HCT116 (cell line): Measurements from ENCODE around the gene CCR2. TPM values are rescaled to one million over a fixed set of nuclear protein-coding genes. Genes with fewer than 3 reads are reported as not detected.

Experiments used
- ATAC-seq: fragments of 200-7000 bp; cut with Tn5 transposase; 2 replicates; pipeline ENCODE4 v1.9.1; 2020; ENCODE audit warnings: mild to moderate bottlenecking, moderate library complexity
- BruUV-seq: library from RNA; stranded (reverse); fragments of 400-500 nt; replicated peaks from 2 replicates; lab custom pipeline; 2021; lab: Mats Ljungman, UMichigan
- CTCF ChIA-PET: fragments of 300-600 bp; sonication (Branson Sonifier 250); formaldehyde crosslinking; loops from one replicate; lab custom pipeline; 2021; ENCODE audit warnings: antibody characterized with exemption; lab: Charles Lee
- POLR2A ChIA-PET: fragments of 300-600, 350-600 bp; sonication (Branson Sonifier 250); formaldehyde crosslinking; loops from one replicate; lab custom pipeline; 2021; ENCODE audit warnings: antibody characterized with exemption; lab: Charles Lee
- RAD21 ChIA-PET, 2 experiments: fragments of 300-600 bp; sonication (Branson Sonifier 250); formaldehyde crosslinking; loops; one replicate each; lab custom pipeline; 2023; ENCODE audit warnings: low total read pairs in 2 of 2; ENCODE audit not compliant: uncharacterized antibody in 2 of 2, unreplicated experiment in 2 of 2, low non-redundant PET in 1 of 2; lab: Charles Lee
- DNase-seq: peaks from one replicate; pipeline ENCODE4 v3.0.0-alpha.2; 2010; ENCODE audit warnings: low read depth, low spot score
- H2AFZ ChIP-seq: fragments of 200-600 bp; shearing (Covaris generic), sonication (generic); 2 replicates; pipeline ENCODE4 v1.6.1; 2017; ENCODE audit warnings: low read depth, mixed run types, mixed read lengths, antibody characterized with exemption, low read length; ENCODE audit not compliant: poor library complexity, severe bottlenecking
- H3K27ac ChIP-seq: 2 replicates; pipeline ENCODE4 v1.5.1; 2012; ENCODE audit warnings: low read depth, low read length
- H3K27me3 ChIP-seq: fragments of 200-600 bp; sonication (generic); 2 replicates; pipeline ENCODE4 v1.6.1; 2016; ENCODE audit warnings: mixed run types, low read length, mixed read lengths; ENCODE audit not compliant: insufficient read depth
- H3K36me3 ChIP-seq, 2 experiments: fragments of 200-500 bp in 1 of 2; fragments of 200-600 bp in 1 of 2; sonication (Bioruptor generic) in 1 of 2; sonication (generic) in 1 of 2; 2 replicates each; pipeline versions ENCODE4 v1.5.1 to v1.6.1; 2014 to 2016; ENCODE audit warnings: low read length in 2 of 2, inconsistent platforms in 1 of 2, mixed read lengths in 1 of 2, mixed run types in 1 of 2; ENCODE audit not compliant: insufficient read depth in 2 of 2, control insufficient read depth in 1 of 2
- H3K4me1 ChIP-seq, 2 experiments: fragments of 200-600 bp in 1 of 2; sonication (generic) in 1 of 2; 2 replicates each; pipeline versions ENCODE4 v1.5.1 to v1.6.1; 2012 to 2017; ENCODE audit warnings: low read length in 2 of 2, inconsistent platforms in 1 of 2, mild to moderate bottlenecking in 1 of 2, mixed read lengths in 1 of 2, mixed run types in 1 of 2, moderate library complexity in 1 of 2; ENCODE audit not compliant: insufficient read depth in 2 of 2, control insufficient read depth in 1 of 2
- H3K4me2 ChIP-seq: fragments of 200-600 bp; sonication (generic); 2 replicates; pipeline ENCODE4 v1.6.1; 2017; ENCODE audit warnings: mixed run types, low read length, mixed read lengths
- H3K4me3 ChIP-seq, 2 experiments: fragments of 200-600 bp in 1 of 2; sonication (generic) in 1 of 2; replicated peaks in 1 of 2; 2 replicates each; pipeline ENCODE4 v1.5.1; 2011 to 2016; ENCODE audit warnings: low read length in 2 of 2, control low read depth in 1 of 2, low read depth in 1 of 2, mild to moderate bottlenecking in 1 of 2, mixed read lengths in 1 of 2, mixed run types in 1 of 2
- H3K79me2 ChIP-seq: fragments of 200-600 bp; sonication (generic); 2 replicates; pipeline ENCODE4 v1.6.1; 2017; ENCODE audit warnings: mild to moderate bottlenecking, mixed run types, low read length, moderate library complexity, mixed read lengths; ENCODE audit not compliant: insufficient read depth
- H3K9ac ChIP-seq: fragments of 200-600 bp; sonication (generic); 2 replicates; pipeline ENCODE4 v1.6.1; 2016; ENCODE audit warnings: low read length, mixed read lengths
- H3K9me2 ChIP-seq: fragments of 200-600 bp; sonication (generic), shearing (Covaris generic); 2 replicates; pipeline ENCODE4 v1.6.1; 2017; ENCODE audit warnings: mixed run types, mild to moderate bottlenecking, moderate library complexity; ENCODE audit not compliant: insufficient read depth
- H3K9me3 ChIP-seq, 2 experiments: fragments of 200-500 bp in 1 of 2; fragments of 200-600 bp in 1 of 2; sonication (Bioruptor generic) in 1 of 2; sonication (generic) in 1 of 2; 2 replicates each; pipeline ENCODE4 v1.6.1; 2014 to 2017; ENCODE audit warnings: low read length in 2 of 2, mixed read lengths in 2 of 2, inconsistent platforms in 1 of 2, low read depth in 1 of 2, mild to moderate bottlenecking in 1 of 2, mixed run types in 1 of 2, moderate library complexity in 1 of 2; ENCODE audit not compliant: control insufficient read depth in 1 of 2, insufficient read depth in 1 of 2
- H4K20me1 ChIP-seq: fragments of 200-600 bp; sonication (generic), shearing (Covaris generic); 2 replicates; pipeline ENCODE4 v1.6.1; 2017; ENCODE audit warnings: mixed run types, mild to moderate bottlenecking, moderate library complexity; ENCODE audit not compliant: insufficient read depth
- ATF3 ChIP-seq: IDR thresholded peaks from 2 replicates; pipeline ENCODE4 v1.6.1; 2012
- CBX3 ChIP-seq: IDR thresholded peaks from 2 replicates; pipeline ENCODE4 v1.6.1; 2012; ENCODE audit warnings: low read depth
- CEBPB ChIP-seq: IDR thresholded peaks from 2 replicates; pipeline ENCODE4 v1.6.1; 2012; ENCODE audit warnings: low read depth
- CTCF ChIP-seq, 3 experiments: fragments of 200-600 bp in 1 of 3; sonication (generic) in 1 of 3; IDR thresholded peaks in 2 of 3; conservative IDR thresholded peaks in 1 of 3; 2 replicates each; pipeline ENCODE4 v1.5.1; 2012 to 2017; ENCODE audit warnings: low read depth in 2 of 3, low read length in 2 of 3, antibody characterized with exemption in 1 of 3, borderline replicate concordance in 1 of 3, control low read depth in 1 of 3, mild to moderate bottlenecking in 1 of 3, mixed read lengths in 1 of 3, mixed run types in 1 of 3, moderate library complexity in 1 of 3; ENCODE audit not compliant: insufficient read depth in 1 of 3
- EGR1 ChIP-seq: IDR thresholded peaks from 2 replicates; pipeline ENCODE4 v1.6.1; 2012; ENCODE audit warnings: low read depth
- ELF1 ChIP-seq: IDR thresholded peaks from 2 replicates; pipeline ENCODE4 v1.6.1; 2012; ENCODE audit warnings: low read depth, borderline replicate concordance
- EZH2phosphoT487 ChIP-seq: fragments of 200-600 bp; IDR thresholded peaks from 2 replicates; pipeline ENCODE4 v1.6.1; 2018; ENCODE audit warnings: antibody characterized with exemption, borderline replicate concordance
- FOSL1 ChIP-seq: IDR thresholded peaks from 2 replicates; pipeline ENCODE4 v1.6.1; 2012; ENCODE audit warnings: low read depth
- JUND ChIP-seq: IDR thresholded peaks from 2 replicates; pipeline ENCODE4 v1.6.1; 2012
- POLR2A ChIP-seq: IDR thresholded peaks from 2 replicates; pipeline ENCODE4 v1.7.0; 2011; ENCODE audit warnings: borderline replicate concordance; ENCODE audit not compliant: insufficient read depth, insufficient read length; ENCODE audit errors: extremely low read depth
- RAD21 ChIP-seq: IDR thresholded peaks from 2 replicates; pipeline ENCODE4 v1.6.1; 2012; ENCODE audit warnings: low read depth, mild to moderate bottlenecking
- SIN3A ChIP-seq: IDR thresholded peaks from 2 replicates; pipeline ENCODE4 v1.6.1; 2012; ENCODE audit warnings: low read depth
- SRF ChIP-seq: IDR thresholded peaks from 2 replicates; pipeline ENCODE4 v1.6.1; 2012; ENCODE audit warnings: low read depth
- TCF7L2 ChIP-seq: IDR thresholded peaks from 2 replicates; pipeline ENCODE4 v1.7.0; 2011; ENCODE audit warnings: borderline replicate concordance, inconsistent platforms; ENCODE audit not compliant: insufficient read depth, insufficient read length; ENCODE audit errors: extremely low read depth
- YY1 ChIP-seq: IDR thresholded peaks from 2 replicates; pipeline ENCODE4 v1.6.1; 2011; ENCODE audit warnings: low read length, low read depth, moderate library complexity, mild to moderate bottlenecking; ENCODE audit not compliant: insufficient replicate concordance; ENCODE audit errors: extremely low read depth
- ZNF274 ChIP-seq: fragments of 200-500 bp; sonication (Bioruptor generic); IDR thresholded peaks from 2 replicates; pipeline ENCODE4 v1.6.1; 2014; ENCODE audit warnings: mild to moderate bottlenecking, low read depth, low read length, inconsistent platforms
- intact Hi-C: fragments of 100-400 bp; cut with micrococcal nuclease; formaldehyde crosslinking; loops from 2 replicates; pipeline ENCODE4 v1.10.0; 2022
- total RNA-seq: library from RNA; stranded (reverse); gene quantifications from one replicate; pipeline ENCODE4 v1.2.1, GENCODE V29; 2021; ENCODE audit not compliant: unreplicated experiment
- TF ChIP-seq, protein P1 (sequence below): IDR thresholded peaks from 2 replicates; pipeline ENCODE4 v1.6.1; 2012; ENCODE audit warnings: low read depth

CCR2 gene
- total RNA-seq, 1 experiment from 2014 or later, result not detected

- no peaks in the 10 kb centered on the region for H3K9me2 ChIP-seq
- H3K27ac ChIP-seq, result no peak overlapping the region
- H3K79me2 ChIP-seq, result no peaks in the 10 kb centered on the region
- no peaks in the 10 kb centered on the region for H3K36me3 ChIP-seq
- H3K9me3 ChIP-seq, result no peaks in the 10 kb centered on the region
- ChIA-PET POLR2A (no interaction called here), CTCF (no interaction called here), RAD21 (no interaction called here)
- H3K9ac ChIP-seq, result no peak overlapping the region
- H3K4me2 ChIP-seq, result no peak overlapping the region
- DNase-seq, result no peak
- peaks cover 62% of the 10 kb centered on the region for H3K27me3 ChIP-seq
- TF ChIP-seq YY1, result no peak
- no peaks in the 10 kb centered on the region for H4K20me1 ChIP-seq
- BruUV-seq, result no TSS peak
- no peaks in the 10 kb centered on the region for H3K4me1 ChIP-seq
- ATAC-seq, result no peak
- H2AFZ ChIP-seq, result no peak overlapping the region
- intact Hi-C loops, result no loop called here
- H3K4me3 ChIP-seq, result no peak overlapping the region
Observed at GRCh38 chr3:46354984-46355383, 1.1 kb downstream of the CCR2 start.

DNA sequence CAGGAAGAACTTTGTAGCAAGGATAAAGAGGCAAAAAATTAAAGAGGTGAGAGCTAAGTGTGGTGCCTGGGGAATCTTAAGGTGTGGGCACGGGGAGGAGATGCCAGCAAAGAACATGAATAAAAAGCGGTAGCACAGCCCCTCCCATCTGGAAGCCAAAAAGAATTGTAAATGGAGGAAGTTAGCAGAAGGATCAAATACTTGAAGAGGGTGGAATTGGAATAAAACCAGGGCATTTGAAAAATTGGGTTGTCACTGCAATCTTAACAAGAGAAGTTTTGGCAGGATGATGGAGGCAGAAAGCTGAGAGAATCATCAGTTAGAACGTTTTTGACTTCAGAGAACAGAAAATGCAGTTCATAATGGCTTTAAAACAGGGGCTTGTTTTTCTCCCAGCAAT lies 2.4 kb downstream of the CCR2 start:
- Histone ChIP-seq H3K79me2 (no peaks in the 10 kb centered on the region), H3K9me3 (no peaks in the 10 kb centered on the region), H3K4me1 (no peaks in the 10 kb centered on the region), H3K4me2 (no peak overlapping the region), H3K27me3 (peaks cover 61% of the 10 kb centered on the region), H3K9me2 (no peaks in the 10 kb centered on the region), H3K36me3 (no peaks in the 10 kb centered on the region)
- BruUV-seq, result no TSS peak
- POLR2A ChIA-PET, result no interaction called here
- ATAC-seq, result no peak
- TF ChIP-seq, protein P1, sequence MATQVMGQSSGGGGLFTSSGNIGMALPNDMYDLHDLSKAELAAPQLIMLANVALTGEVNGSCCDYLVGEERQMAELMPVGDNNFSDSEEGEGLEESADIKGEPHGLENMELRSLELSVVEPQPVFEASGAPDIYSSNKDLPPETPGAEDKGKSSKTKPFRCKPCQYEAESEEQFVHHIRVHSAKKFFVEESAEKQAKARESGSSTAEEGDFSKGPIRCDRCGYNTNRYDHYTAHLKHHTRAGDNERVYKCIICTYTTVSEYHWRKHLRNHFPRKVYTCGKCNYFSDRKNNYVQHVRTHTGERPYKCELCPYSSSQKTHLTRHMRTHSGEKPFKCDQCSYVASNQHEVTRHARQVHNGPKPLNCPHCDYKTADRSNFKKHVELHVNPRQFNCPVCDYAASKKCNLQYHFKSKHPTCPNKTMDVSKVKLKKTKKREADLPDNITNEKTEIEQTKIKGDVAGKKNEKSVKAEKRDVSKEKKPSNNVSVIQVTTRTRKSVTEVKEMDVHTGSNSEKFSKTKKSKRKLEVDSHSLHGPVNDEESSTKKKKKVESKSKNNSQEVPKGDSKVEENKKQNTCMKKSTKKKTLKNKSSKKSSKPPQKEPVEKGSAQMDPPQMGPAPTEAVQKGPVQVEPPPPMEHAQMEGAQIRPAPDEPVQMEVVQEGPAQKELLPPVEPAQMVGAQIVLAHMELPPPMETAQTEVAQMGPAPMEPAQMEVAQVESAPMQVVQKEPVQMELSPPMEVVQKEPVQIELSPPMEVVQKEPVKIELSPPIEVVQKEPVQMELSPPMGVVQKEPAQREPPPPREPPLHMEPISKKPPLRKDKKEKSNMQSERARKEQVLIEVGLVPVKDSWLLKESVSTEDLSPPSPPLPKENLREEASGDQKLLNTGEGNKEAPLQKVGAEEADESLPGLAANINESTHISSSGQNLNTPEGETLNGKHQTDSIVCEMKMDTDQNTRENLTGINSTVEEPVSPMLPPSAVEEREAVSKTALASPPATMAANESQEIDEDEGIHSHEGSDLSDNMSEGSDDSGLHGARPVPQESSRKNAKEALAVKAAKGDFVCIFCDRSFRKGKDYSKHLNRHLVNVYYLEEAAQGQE, result no peak
- TF ChIP-seq SRF, result no peak
- no peak for TF ChIP-seq CEBPB
- no peak for TF ChIP-seq FOSL1
- TF ChIP-seq POLR2A, result no peak
- TF ChIP-seq CBX3, result no peak
- TF ChIP-seq SIN3A, result no peak
- TF ChIP-seq CTCF (IDR thresholded peaks at IDR 0.05 in 2 of 3, conservative IDR thresholded peaks at IDR 0.05 in 1 of 3; ENCODE audit: borderline replicate concordance in 1 of 3, insufficient read depth in 1 of 3, low read depth in 2 of 3, low read length in 2 of 3), result no peak
- no peak for TF ChIP-seq ELF1
- no peak for TF ChIP-seq ATF3
- TF ChIP-seq RAD21, result no peak
- TF ChIP-seq JUND, result no peak
- no peak for TF ChIP-seq ZNF274
- TF ChIP-seq EGR1, result no peak
- no peak for TF ChIP-seq TCF7L2
- TF ChIP-seq EZH2phosphoT487, result no peak
- TF ChIP-seq, all 23 proteins: peak for 0
- CTCF ChIA-PET, result no interaction called here
- Histone ChIP-seq H3K9ac (no peak overlapping the region), H2AFZ (no peak overlapping the region), H3K27ac (no peak overlapping the region), H4K20me1 (no peaks in the 10 kb centered on the region), H3K4me3 (no peak overlapping the region)
- RAD21 ChIA-PET, result no interaction called here
- intact Hi-C loops, result no loop called here
- no peak for DNase-seq
